ENCODE results near the gene TSSK2.
A peak's percentile ranks its signal among the peaks of the same experiment; 100 is the strongest.

The TSSK2 gene

GRCh38 chr22:19168088-19168890 is 37.2 kb downstream of the TSSK2 start:
- no peak overlapping the region for H3K9ac ChIP-seq (ENCODE audit: low read length)

GRCh38 chr22:19169002-19169946 is 38.2 kb downstream of the TSSK2 start:
- no peak overlapping the region for H3K9ac ChIP-seq (ENCODE audit: low read length)
- no peaks in the 10 kb centered on the region for H3K36me3 ChIP-seq (ENCODE audit: insufficient read depth, low read length)
- peaks cover 20% of the 10 kb centered on the region for H3K4me1 ChIP-seq (ENCODE audit: insufficient read depth, low read length)
- no peaks in the 10 kb centered on the region for H3K9me3 ChIP-seq (ENCODE audit: low read length)
- H3K27me3 ChIP-seq (ENCODE audit: control insufficient read depth in 1 of 2, insufficient read depth in 2 of 2, low read length in 2 of 2): peaks cover 9 to 35% of the 10 kb centered on the region in 2 donors
- H3K4me3 ChIP-seq (ENCODE audit: low read depth in 1 of 2, low read length in 2 of 2): no peak overlapping the region
- no peak overlapping the region for H3K27ac ChIP-seq (ENCODE audit: low read depth, low read length)

More at GRCh38 chr22:19168088-19168890, 37.2 kb downstream of the TSSK2 start:
- Histone ChIP-seq H3K4me3 (ENCODE audit: low read depth in 1 of 2, low read length in 2 of 2) (no peak overlapping the region), H3K27me3 (ENCODE audit: control insufficient read depth in 1 of 2, insufficient read depth in 2 of 2, low read length in 2 of 2) (peaks cover 9 to 35% of the 10 kb centered on the region in 2 donors), H3K36me3 (ENCODE audit: insufficient read depth, low read length) (no peaks in the 10 kb centered on the region), H3K27ac (ENCODE audit: low read depth, low read length) (no peak overlapping the region), H3K4me1 (ENCODE audit: insufficient read depth, low read length) (peaks cover 20% of the 10 kb centered on the region), H3K9me3 (ENCODE audit: low read length) (no peaks in the 10 kb centered on the region)

GRCh38 chr22:19169947-19170318 is 38.8 kb downstream of the TSSK2 start:
- Histone ChIP-seq H3K4me1 (ENCODE audit: insufficient read depth, low read length) (peaks cover 25% of the 10 kb centered on the region), H3K27ac (ENCODE audit: low read depth, low read length) (no peak overlapping the region), H3K27me3 (ENCODE audit: control insufficient read depth in 1 of 2, insufficient read depth in 2 of 2, low read length in 2 of 2) (peaks cover 9 to 35% of the 10 kb centered on the region in 2 donors), H3K9me3 (ENCODE audit: low read length) (no peaks in the 10 kb centered on the region), H3K36me3 (ENCODE audit: insufficient read depth, low read length) (no peaks in the 10 kb centered on the region), H3K4me3 (ENCODE audit: low read depth in 1 of 2, low read length in 2 of 2) (peak overlapping the region in 1 of 2 donors; percentile 87), H3K9ac (ENCODE audit: low read length) (no peak overlapping the region)

GRCh38 chr22:19172213-19173046 is 41.3 kb downstream of the TSSK2 start:
- Histone ChIP-seq H3K9ac (ENCODE audit: low read length) (peak overlapping the region; percentile 97), H3K27ac (ENCODE audit: low read depth, low read length) (peak overlapping the region; percentile 86), H3K9me3 (ENCODE audit: low read length) (no peaks in the 10 kb centered on the region), H3K27me3 (ENCODE audit: control insufficient read depth in 1 of 2, insufficient read depth in 2 of 2, low read length in 2 of 2) (peaks cover 9 to 26% of the 10 kb centered on the region in 2 donors), H3K4me3 (ENCODE audit: low read depth in 1 of 2, low read length in 2 of 2) (peak overlapping the region; percentile 87), H3K4me1 (ENCODE audit: insufficient read depth, low read length) (peaks cover 34% of the 10 kb centered on the region), H3K36me3 (ENCODE audit: insufficient read depth, low read length) (no peaks in the 10 kb centered on the region)

GRCh38 chr22:19173047-19174035 is 42.2 kb downstream of the TSSK2 start:
- H3K27me3 ChIP-seq (ENCODE audit: control insufficient read depth in 1 of 2, insufficient read depth in 2 of 2, low read length in 2 of 2): peaks cover 9 to 17% of the 10 kb centered on the region in 2 donors
- H3K27ac ChIP-seq (ENCODE audit: low read depth, low read length): no peak overlapping the region
- peak overlapping the region; percentile 97 for H3K9ac ChIP-seq (ENCODE audit: low read length)
- peaks cover 36% of the 10 kb centered on the region for H3K4me1 ChIP-seq (ENCODE audit: insufficient read depth, low read length)
- no peak overlapping the region for H3K4me3 ChIP-seq (ENCODE audit: low read depth in 1 of 2, low read length in 2 of 2)
- no peaks in the 10 kb centered on the region for H3K36me3 ChIP-seq (ENCODE audit: insufficient read depth, low read length)
- no peaks in the 10 kb centered on the region for H3K9me3 ChIP-seq (ENCODE audit: low read length)

- Histone ChIP-seq H3K9me3 (ENCODE audit: low read length) (no peaks in the 10 kb centered on the region), H3K36me3 (ENCODE audit: insufficient read depth, low read length) (no peaks in the 10 kb centered on the region), H3K27me3 (ENCODE audit: control insufficient read depth in 1 of 2, insufficient read depth in 2 of 2, low read length in 2 of 2) (peaks cover under 1 to 7% of the 10 kb centered on the region in 2 donors), H3K4me3 (ENCODE audit: low read depth in 1 of 2, low read length in 2 of 2) (no peak overlapping the region), H3K27ac (ENCODE audit: low read depth, low read length) (no peak overlapping the region), H3K4me1 (ENCODE audit: insufficient read depth, low read length) (peaks cover 39% of the 10 kb centered on the region), H3K9ac (ENCODE audit: low read length) (no peak overlapping the region)
Observed at GRCh38 chr22:19174106-19175025, 43.3 kb downstream of the TSSK2 start.

- Histone ChIP-seq H3K27me3 (ENCODE audit: control insufficient read depth in 1 of 2, insufficient read depth in 2 of 2, low read length in 2 of 2) (no peaks in the 10 kb centered on the region), H3K9ac (ENCODE audit: low read length) (no peak overlapping the region), H3K27ac (ENCODE audit: low read depth, low read length) (no peak overlapping the region), H3K4me3 (ENCODE audit: low read depth in 1 of 2, low read length in 2 of 2) (no peak overlapping the region), H3K4me1 (ENCODE audit: insufficient read depth, low read length) (peaks cover 43% of the 10 kb centered on the region), H3K9me3 (ENCODE audit: low read length) (no peaks in the 10 kb centered on the region), H3K36me3 (ENCODE audit: insufficient read depth, low read length) (no peaks in the 10 kb centered on the region)
Observed at GRCh38 chr22:19175026-19175601, 44.0 kb downstream of the TSSK2 start.

GRCh38 chr22:19175602-19176174 is 44.6 kb downstream of the TSSK2 start:
- Histone ChIP-seq H3K9ac (ENCODE audit: low read length) (no peak overlapping the region), H3K4me3 (ENCODE audit: low read depth in 1 of 2, low read length in 2 of 2) (no peak overlapping the region), H3K27ac (ENCODE audit: low read depth, low read length) (no peak overlapping the region), H3K9me3 (ENCODE audit: low read length) (no peaks in the 10 kb centered on the region), H3K36me3 (ENCODE audit: insufficient read depth, low read length) (no peaks in the 10 kb centered on the region), H3K4me1 (ENCODE audit: insufficient read depth, low read length) (peaks cover 38% of the 10 kb centered on the region), H3K27me3 (ENCODE audit: control insufficient read depth in 1 of 2, insufficient read depth in 2 of 2, low read length in 2 of 2) (no peaks in the 10 kb centered on the region)

GRCh38 chr22:19176175-19176643 is 45.1 kb downstream of the TSSK2 start:
- H3K27me3 ChIP-seq (ENCODE audit: control insufficient read depth in 1 of 2, insufficient read depth in 2 of 2, low read length in 2 of 2): no peaks in the 10 kb centered on the region
- H3K4me3 ChIP-seq (ENCODE audit: low read depth in 1 of 2, low read length in 2 of 2): no peak overlapping the region
- no peaks in the 10 kb centered on the region for H3K9me3 ChIP-seq (ENCODE audit: low read length)
- no peaks in the 10 kb centered on the region for H3K36me3 ChIP-seq (ENCODE audit: insufficient read depth, low read length)
- no peak overlapping the region for H3K9ac ChIP-seq (ENCODE audit: low read length)
- H3K4me1 ChIP-seq (ENCODE audit: insufficient read depth, low read length): peaks cover 35% of the 10 kb centered on the region
- no peak overlapping the region for H3K27ac ChIP-seq (ENCODE audit: low read depth, low read length)
